GM19324 (cell line): ENCODE measurements around the gene NBPF12.
"Not testable (repeated sequence)": the region's sequence is repeated elsewhere in the genome, so short reads cannot be mapped to it uniquely, and the experiment has no call there.

Source experiments
- ATAC-seq: cut with Tn5 transposase; IDR thresholded peaks from one replicate; pipeline ENCODE4 v1.9.1; 2021; ENCODE audit warnings: mild to moderate bottlenecking, moderate library complexity; ENCODE audit not compliant: unreplicated experiment, low FRiP score

Gene NBPF12

GRCh38 chr1:146970656-146971055 is 32.5 kb downstream of the NBPF12 start:
- not testable (repeated sequence) for ATAC-seq

- ATAC-seq = not testable (repeated sequence)
Measured at GRCh38 chr1:146972681-146973080, 34.6 kb downstream of the NBPF12 start.

DNA sequence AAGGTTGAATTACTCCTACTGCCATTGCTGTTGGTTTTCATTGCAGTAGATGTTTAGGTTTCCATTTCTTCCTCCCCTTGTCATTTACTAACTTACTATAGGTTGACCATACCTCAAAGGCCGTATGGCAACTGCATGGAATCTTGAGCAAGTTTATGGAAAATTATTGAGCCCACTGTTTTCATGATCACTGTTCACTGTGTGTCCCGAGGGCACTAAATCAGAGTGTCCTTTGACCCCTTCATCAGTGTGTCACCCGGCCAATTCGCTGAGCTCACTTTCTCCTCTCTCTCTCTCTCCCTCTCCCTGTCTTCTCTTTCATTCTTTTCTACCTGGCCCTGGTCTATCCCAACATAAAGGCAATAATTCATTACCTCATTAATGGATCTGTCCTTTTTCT is 47.7 kb downstream of the NBPF12 start:
- not testable (repeated sequence) for ATAC-seq

GRCh38 chr1:146986450-146986849 is 48.3 kb downstream of the NBPF12 start:
- not testable (repeated sequence) for ATAC-seq

GRCh38 chr1:146987502-146987901 is 49.4 kb downstream of the NBPF12 start:
- ATAC-seq = not testable (repeated sequence)

- ATAC-seq = not testable (repeated sequence)
Measured at GRCh38 chr1:146989455-146989854, 51.3 kb downstream of the NBPF12 start.

DNA sequence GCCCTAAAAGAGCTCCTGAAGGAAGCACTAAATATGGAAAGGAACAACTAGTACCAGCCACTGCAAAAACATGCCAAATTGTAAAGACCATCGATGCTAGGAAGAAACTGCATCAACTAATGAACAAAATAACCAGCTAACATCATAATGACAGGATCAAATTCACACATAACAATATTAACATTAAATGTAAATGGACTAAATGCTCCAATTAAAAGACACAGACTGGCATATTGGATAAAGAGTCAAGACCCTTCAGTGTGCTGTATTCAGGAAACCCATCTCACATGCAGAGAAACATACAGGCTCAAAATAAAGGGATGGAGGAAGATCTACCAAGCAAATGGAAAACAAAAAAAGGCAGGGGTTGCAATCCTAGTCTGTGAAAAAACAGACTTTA is 70.4 kb downstream of the NBPF12 start:
- not testable (repeated sequence) for ATAC-seq

GRCh38 chr1:147026975-147027374 is 88.9 kb downstream of the NBPF12 start:
- ATAC-seq = not testable (repeated sequence)

DNA sequence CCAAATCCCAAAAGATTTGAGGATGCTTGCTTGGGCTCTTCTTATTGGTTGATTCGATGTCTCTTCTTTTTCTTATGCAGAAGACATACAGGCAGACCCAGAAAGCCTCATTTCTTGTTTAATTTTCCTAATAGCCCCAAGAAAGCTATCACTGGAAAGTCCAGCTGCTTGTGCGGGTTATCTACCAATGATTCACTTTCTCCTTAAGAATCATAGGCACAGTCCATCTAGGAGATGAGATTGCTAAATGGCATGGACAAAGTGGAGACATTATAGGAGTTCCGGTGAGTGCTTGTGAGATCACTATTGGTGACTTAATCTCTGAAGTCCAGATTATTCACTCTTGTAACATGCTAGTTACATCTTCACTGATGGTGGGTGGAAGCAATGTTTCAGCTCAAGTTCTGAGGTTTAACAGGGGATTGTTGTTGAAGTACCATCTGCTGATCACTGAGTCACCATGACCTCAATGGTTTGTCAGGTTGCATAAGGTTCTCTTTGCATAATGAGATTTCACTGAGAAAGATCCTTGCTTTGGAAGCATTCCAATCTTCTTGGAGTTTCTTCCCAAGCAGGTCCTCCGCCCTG is 92.0 kb downstream of the NBPF12 start:
- not testable (repeated sequence) for ATAC-seq

GRCh38 chr1:147039916-147040315 is 101.8 kb downstream of the NBPF12 start:
- ATAC-seq = no peak

GRCh38 chr1:147042891-147043290 is 104.8 kb downstream of the NBPF12 start:
- ATAC-seq = not testable (repeated sequence)

- ATAC-seq = not testable (repeated sequence)
Measured at GRCh38 chr1:147044511-147044910, 106.4 kb downstream of the NBPF12 start.
